ENCODE data around the gene HS3ST5. TPM values are rescaled to one million over a fixed set of nuclear protein-coding genes. Genes with fewer than 3 reads are reported as not detected.

Gene HS3ST5
- total and polyA plus RNA-seq, 2 donors (not counting 3 experiments of a cell fraction or from before 2014, with no cell fraction given): not detected

DNA sequence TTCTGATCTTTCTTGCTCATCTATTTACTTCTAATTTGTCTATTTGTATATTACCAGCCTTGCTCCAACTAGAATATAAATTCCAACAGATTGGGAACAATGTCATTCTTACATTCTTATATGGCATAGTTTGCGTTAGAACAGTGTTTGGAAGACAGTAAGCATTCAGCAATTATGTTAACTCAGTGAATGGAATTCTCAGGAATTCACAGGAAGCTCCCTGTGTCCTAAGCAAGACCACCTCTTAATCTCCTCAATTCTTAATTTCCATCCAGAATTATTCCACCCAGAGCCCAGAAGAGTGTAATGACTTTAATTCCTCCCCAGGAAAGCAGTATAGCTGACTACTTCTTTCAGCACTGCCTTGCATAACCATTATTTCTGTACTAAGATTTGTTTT, 18.2 kb upstream of the HS3ST5 start:
- Histone ChIP-seq H3K9me3 (replicated peaks; ENCODE audit: control insufficient read depth, insufficient read depth, low read length) (no peaks in the 10 kb centered on the region), H3K9me1 (replicated peaks; ENCODE audit: control insufficient read depth, extremely low read depth, insufficient read depth, low read length) (no peaks in the 10 kb centered on the region), H3K4me3 (replicated peaks in 1 of 3; ENCODE audit: insufficient read depth in 1 of 3, low read depth in 1 of 3, low read length in 3 of 3) (no peak overlapping the region), H3K36me3 (ENCODE audit: control insufficient read depth in 2 of 2, extremely low read depth in 1 of 2, insufficient read depth in 2 of 2, low read length in 2 of 2) (no peaks in the 10 kb centered on the region), H3K27ac (ENCODE audit: insufficient read depth, low read depth, low read length) (no peak overlapping the region), H4K20me1 (replicated peaks; ENCODE audit: control insufficient read depth, extremely low read depth, insufficient read depth, low read length) (no peaks in the 10 kb centered on the region), H2AFZ (ENCODE audit: low read depth, low read length) (no peak overlapping the region), H3K4me2 (ENCODE audit: insufficient read depth, low read length) (no peak overlapping the region), H3K79me2 (ENCODE audit: control insufficient read depth, insufficient read depth, low read length) (no peaks in the 10 kb centered on the region), H3K27me3 (ENCODE audit: control insufficient read depth in 2 of 2, insufficient read depth in 2 of 2, low read length in 2 of 2) (no peaks in the 10 kb centered on the region), H3K4me1 (ENCODE audit: control insufficient read depth, extremely low read depth, insufficient read depth, low read length) (no peaks in the 10 kb centered on the region), H3K9ac (replicated peaks; ENCODE audit: extremely low read depth, insufficient read depth, low read length) (no peak overlapping the region)
- dilution Hi-C loops (cut with MboI; ENCODE audit: extremely low pct_ligation_motif_present, low sequenced_read_pairs) (no loop called here), intact Hi-C loops (cut with micrococcal nuclease) (no loop called here)
- BruUV-seq (replicated peaks): no TSS peak
- no peak for DNase-seq (ENCODE audit: low read depth, low spot score)
- CTCF ChIA-PET: no interaction called here
- FAIRE-seq: no peak
- POLR2A ChIA-PET: no interaction called here
- TF ChIP-seq POLR2A (IDR thresholded peaks at IDR 0.05; ENCODE audit: low read depth, low read length) (no peak), EZH2 (IDR thresholded peaks at IDR 0.05; ENCODE audit: borderline replicate concordance, low read depth, low read length, severe bottlenecking) (no peak), POLR2AphosphoS5 (IDR thresholded peaks at IDR 0.05; ENCODE audit: insufficient read depth, low read depth, low read length) (no peak), FOS (IDR thresholded peaks at IDR 0.05; ENCODE audit: borderline replicate concordance, insufficient read depth, low read length) (no peak), JUN (IDR thresholded peaks at IDR 0.05; ENCODE audit: borderline replicate concordance, insufficient read depth, insufficient read length, low read depth) (no peak), MYC (IDR thresholded peaks at IDR 0.05; ENCODE audit: low read depth, low read length) (no peak), GATA2 (IDR thresholded peaks at IDR 0.05; ENCODE audit: insufficient read depth, insufficient read length, low read depth, low read length) (no peak)
- TF ChIP-seq, protein P1, sequence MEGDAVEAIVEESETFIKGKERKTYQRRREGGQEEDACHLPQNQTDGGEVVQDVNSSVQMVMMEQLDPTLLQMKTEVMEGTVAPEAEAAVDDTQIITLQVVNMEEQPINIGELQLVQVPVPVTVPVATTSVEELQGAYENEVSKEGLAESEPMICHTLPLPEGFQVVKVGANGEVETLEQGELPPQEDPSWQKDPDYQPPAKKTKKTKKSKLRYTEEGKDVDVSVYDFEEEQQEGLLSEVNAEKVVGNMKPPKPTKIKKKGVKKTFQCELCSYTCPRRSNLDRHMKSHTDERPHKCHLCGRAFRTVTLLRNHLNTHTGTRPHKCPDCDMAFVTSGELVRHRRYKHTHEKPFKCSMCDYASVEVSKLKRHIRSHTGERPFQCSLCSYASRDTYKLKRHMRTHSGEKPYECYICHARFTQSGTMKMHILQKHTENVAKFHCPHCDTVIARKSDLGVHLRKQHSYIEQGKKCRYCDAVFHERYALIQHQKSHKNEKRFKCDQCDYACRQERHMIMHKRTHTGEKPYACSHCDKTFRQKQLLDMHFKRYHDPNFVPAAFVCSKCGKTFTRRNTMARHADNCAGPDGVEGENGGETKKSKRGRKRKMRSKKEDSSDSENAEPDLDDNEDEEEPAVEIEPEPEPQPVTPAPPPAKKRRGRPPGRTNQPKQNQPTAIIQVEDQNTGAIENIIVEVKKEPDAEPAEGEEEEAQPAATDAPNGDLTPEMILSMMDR (IDR thresholded peaks at IDR 0.05; ENCODE audit: extremely low read depth in 1 of 2, insufficient read depth in 1 of 2, low read depth in 1 of 2, low read length in 2 of 2): no peak
- TF ChIP-seq, protein P2, sequence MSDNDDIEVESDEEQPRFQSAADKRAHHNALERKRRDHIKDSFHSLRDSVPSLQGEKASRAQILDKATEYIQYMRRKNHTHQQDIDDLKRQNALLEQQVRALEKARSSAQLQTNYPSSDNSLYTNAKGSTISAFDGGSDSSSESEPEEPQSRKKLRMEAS (IDR thresholded peaks at IDR 0.05; ENCODE audit: insufficient read depth, insufficient read length): no peak
